Heart left ventricle (tissue), 13 donors: ENCODE data around the gene TAS2R46.
"Not testable (repeated sequence)": the region's sequence is repeated elsewhere in the genome, so short reads cannot be mapped to it uniquely, and the experiment has no call there.

Experiments
- POLR2A ChIP-seq, 2 donors: fragments of 450-650 bp; IDR thresholded peaks; one replicate each; pipeline ENCODE4 v1.6.1; 2017; ENCODE audit warnings: antibody characterized with exemption in 2 of 2, mild to moderate bottlenecking in 2 of 2, moderate library complexity in 2 of 2
- TF ChIP-seq, protein P1 (sequence below), 12 donors: fragments of 200-600 bp; sonication (generic) in 4 of 12; IDR thresholded peaks; one replicate each; pipeline versions ENCODE4 v1.5.0 to v1.8.0; 2018 to 2022; ENCODE audit warnings: antibody characterized with exemption in 12 of 12, mild to moderate bottlenecking in 5 of 12
- donor health status: ischemic (EF 13 %, LVEDD 7.1; RV severe dilation, severe dysfunction).
- donor health status: DM: no; HTN: yes; CAD: no.
- donor health status: DM: no; HTN: no; CAD: no.
- donor health status: ischemic (EF 25% LVEDD 6.9; RV normal size, moderate dysfunction).
- donor health status: ischemic (EF 25% LVEDD 5.7; RV mildly dilated, moderate dysfunction).
- donor health status: ischemic (EF 35%, LVEDD 5.7; RV mildly dilated, moderate dysfunction).
- donor health status: nonischemic (EF 11% LVEDD 7.7; RV severe dilation, severe dysfunction).
- donor health status: DM: yes; HTN: yes; CAD: no.
- donor health status: PGD.
- donor health status: ischemic (EF 29% LVEDD 5.4; RV normal size, mild dysfunction).
- donor health status: nonischemic (EF 23%, LVEDD 6.1; RV moderate dilation, normal function).

DNA sequence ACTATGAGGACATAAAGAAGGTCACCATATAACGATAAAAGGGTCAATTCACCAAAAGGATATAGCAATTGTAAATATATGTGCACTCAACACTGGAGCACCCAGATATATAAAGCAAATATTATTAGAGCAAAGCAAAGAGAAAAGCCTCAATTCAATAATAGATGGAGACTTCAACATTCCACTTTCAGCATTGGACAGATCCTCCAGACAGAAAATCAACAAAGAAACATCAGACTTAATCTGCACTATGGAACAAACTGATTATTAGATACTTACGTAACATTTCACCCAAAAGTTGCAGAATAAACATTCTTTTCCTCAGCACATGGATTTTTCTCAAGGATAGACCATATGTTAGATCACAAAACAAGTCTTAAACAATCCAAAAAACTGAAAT is 20.7 kb downstream of the TAS2R46 start:
- TF ChIP-seq, protein P1, sequence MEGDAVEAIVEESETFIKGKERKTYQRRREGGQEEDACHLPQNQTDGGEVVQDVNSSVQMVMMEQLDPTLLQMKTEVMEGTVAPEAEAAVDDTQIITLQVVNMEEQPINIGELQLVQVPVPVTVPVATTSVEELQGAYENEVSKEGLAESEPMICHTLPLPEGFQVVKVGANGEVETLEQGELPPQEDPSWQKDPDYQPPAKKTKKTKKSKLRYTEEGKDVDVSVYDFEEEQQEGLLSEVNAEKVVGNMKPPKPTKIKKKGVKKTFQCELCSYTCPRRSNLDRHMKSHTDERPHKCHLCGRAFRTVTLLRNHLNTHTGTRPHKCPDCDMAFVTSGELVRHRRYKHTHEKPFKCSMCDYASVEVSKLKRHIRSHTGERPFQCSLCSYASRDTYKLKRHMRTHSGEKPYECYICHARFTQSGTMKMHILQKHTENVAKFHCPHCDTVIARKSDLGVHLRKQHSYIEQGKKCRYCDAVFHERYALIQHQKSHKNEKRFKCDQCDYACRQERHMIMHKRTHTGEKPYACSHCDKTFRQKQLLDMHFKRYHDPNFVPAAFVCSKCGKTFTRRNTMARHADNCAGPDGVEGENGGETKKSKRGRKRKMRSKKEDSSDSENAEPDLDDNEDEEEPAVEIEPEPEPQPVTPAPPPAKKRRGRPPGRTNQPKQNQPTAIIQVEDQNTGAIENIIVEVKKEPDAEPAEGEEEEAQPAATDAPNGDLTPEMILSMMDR (IDR thresholded peaks at IDR 0.05), result not testable (repeated sequence)
- TF ChIP-seq POLR2A (IDR thresholded peaks at IDR 0.05), result not testable (repeated sequence)
